Erythroblast (primary cell): ENCODE data around the gene NHSL2.

Experiments used
- GATA1 ChIP-seq: IDR thresholded peaks from 2 replicates; pipeline ENCODE4 v1.6.1; 2011; ENCODE audit warnings: low read depth, mild to moderate bottlenecking, control low read depth, low read length, moderate library complexity
- POLR2A ChIP-seq: IDR thresholded peaks from 2 replicates; pipeline ENCODE4 v1.6.1; 2011; ENCODE audit warnings: mild to moderate bottlenecking, low read length

DNA sequence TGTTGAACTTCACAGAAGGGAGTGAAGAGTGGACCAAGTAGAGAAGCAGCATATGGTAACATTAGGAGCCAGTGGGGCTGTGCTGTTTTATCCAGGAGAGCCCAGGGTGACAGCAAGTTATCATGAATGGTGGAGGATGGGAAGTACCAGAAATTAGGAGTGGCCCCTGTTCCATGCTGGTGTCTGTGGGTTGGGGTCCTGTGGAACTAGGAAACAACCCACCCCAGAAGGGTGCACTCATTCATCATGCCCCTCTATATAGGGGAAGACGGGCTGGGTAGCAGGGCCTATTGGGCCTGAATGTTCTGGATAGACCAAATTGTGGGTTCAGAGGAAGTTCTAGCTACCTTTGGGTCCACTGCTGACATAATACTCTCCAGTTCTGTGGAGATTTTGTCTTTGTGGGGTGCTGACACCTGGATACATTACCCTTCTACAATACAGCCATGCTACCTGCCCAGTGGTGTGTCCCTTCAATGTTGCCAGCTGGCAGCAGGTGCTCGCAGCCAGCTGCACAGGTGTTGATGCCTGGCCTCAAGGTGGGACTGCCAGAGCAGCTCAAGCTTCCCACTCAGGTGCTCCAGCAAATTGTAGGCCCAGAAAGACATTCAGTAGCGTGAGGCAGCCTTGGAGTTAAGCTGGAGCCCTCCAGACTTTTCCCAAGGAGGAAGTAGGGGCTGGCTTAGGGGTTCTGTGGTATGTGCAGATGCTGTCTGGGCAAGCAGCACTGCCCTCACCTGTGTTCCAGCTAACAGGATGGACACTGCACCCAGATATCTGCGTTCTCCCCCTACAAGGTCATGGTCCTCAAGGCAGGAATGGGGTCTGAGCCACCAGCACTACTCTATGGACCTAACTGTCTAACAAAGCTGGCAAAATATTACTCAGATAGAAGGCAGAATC is 106.5 kb downstream of the NHSL2 start:
- TF ChIP-seq POLR2A (no peak), GATA1 (no peak)
